LHCN-M2 (cell line): Measurements from ENCODE around the gene FLII. TPM values are rescaled to one million over a fixed set of nuclear protein-coding genes. Genes with fewer than 3 reads are reported as not detected.
"Not testable (repeated sequence)": the region's sequence is repeated elsewhere in the genome, so short reads cannot be mapped to it uniquely, and the experiment has no call there.

Source experiments
- DNase-seq: peaks from one replicate; pipeline ENCODE4 v3.0.0-alpha.2; 2012; ENCODE audit warnings: low read depth
- polyA plus RNA-seq: library from polyadenylated mRNA; unstranded; fragments of >200 nt; gene quantifications from one replicate; pipeline ENCODE4 v1.2.1, GENCODE V29; 2012; ENCODE audit warnings: missing spikeins
- total RNA-seq: library from RNA; depleted of rRNA; stranded (reverse); fragments of >200 nt; gene quantifications from 2 replicates; pipeline ENCODE4 v1.2.3, GENCODE V29; 2014; rRNA removed

Gene FLII
- 284 and 286 TPM in 2 replicates for total RNA-seq
- 342 TPM for polyA plus RNA-seq

DNA sequence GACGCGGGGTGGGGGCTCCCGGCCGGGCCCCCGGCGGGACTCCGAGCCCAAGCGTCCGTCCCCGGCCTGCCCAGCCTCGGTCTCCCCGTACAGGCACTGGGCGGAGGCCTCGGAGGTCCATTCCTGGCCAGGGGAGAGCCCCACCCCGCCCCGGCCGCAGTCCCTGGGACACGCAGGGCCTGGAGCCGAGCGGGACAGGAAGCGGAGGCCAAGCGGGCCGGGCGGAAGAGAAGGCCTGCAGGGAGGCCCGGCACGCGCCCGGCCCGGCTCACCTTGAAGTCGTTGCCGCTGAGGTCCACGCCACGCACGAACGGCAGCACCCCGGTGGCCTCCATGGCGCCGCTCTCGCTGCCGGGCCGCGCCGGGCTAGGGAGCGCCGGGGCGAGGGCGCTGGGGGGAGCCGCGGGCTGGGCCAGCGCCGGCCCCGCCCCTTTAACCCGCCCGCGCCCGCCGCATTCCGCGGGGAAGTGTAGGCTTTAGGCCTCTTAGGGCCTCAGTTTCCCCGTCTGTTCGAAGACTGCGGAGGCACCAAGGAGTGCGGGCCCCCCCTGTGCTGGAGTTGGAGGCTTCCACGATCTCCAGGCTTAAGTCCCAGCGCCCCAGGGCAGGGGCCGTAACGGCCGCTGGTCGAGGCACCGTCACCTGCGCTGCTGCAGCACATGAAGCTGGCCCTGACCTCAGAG is at the start of gene FLII:
Gene FLII (minus strand): TSS at position 383 of the 683 bp plus-strand sequence. CDS start 48 bp downstream, at position 335.
- DNase-seq: no peak

- not testable (repeated sequence) for DNase-seq
These were observed 44.7 kb upstream of the FLII start for GRCh38 chr17:18303206-18303605.

DNA sequence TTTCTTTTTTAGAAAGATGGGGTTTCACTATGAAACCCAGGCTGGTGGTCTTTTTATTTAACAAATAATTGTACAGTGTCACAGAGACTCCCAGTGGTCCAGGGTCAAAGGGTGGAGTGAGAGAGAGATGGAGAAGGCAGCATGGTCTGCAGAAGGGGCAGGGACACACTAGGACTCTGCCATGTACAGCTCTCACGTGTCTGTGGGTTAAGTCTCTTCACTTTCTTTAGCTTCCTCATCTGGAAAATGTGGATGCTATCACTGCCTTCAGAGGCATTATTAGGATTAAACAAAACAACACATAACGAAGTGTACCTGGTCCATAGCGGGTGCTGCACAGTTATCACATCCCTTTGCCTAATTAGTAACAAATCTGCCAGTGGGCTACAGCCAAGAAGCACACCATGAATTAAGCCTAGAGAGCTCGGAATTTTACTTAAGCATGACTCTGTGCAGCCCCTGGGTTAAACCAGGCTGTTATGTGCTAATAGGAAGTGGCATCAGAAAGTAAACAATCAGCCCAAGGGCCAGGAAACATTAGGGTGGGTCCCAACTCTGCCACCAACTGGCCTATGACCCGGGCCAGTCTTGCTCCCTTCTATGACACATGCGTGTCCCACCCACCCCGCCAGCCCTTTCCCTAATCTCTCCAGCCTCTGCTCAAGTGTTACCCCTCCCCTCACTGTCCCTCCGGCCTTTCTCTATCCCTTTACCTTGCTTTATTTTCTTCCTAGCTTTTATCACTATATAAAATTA is 42.4 kb upstream of the FLII start:
- no peak for DNase-seq

DNA sequence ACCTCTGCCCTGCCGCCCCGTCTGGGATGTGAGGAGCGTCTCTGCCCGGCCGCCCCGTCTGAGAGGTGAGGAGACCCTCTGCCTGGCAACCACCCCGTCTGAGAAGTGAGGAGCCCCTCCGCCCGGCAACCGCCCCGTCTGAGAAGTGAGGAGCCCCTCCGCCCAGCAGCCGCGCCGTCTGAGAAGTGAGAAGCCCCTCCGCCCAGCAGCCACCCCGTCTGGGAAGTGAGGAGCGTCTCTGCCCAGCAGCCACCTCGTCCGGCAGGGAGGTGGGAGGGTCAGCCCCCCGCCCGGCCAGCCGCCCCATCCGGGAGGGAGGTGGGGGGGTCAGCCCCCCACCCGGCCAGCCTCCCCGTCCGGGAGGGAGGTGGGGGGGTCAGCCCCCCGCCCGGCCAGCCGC is 39.5 kb upstream of the FLII start:
- DNase-seq: not testable (repeated sequence)

DNA sequence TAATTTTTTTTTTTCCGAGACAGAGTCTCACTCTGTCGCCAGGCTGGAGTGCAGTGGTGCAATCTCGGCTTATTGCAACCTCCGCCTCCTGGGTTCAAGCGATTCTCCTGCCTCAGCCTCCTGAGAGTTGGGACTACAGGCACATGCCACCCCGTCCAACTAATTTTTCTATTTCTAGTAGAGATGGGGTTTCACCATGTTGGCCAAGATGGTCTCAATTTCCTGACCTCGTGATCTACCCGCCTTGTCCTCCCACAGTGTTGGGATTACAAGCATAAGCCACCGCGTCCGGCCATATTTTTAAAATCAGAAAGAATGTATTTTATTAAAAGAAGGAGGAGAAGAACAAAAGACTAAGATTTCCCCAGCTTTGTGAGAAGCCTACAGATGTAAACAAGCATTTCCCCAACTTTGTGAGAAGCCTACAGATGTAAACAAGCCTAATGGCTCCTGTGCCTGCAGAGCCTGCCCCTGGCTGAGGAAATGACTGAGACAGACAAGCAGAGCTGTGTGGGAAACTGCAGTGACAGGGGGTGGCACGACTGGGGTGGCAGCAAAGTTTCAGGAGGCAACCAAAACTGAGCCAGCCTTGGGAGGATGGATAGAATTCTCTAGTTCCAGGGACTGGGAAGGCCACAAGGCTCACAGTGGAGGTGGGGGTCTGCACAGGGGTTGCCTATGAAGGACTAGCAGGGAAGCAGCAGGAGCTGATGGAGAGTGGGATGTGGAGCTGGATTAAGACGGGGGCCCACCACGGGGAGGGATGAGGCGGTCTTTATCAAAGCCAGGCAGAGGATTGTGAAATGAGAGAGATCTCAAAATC is 33.4 kb upstream of the FLII start:
- no peak for DNase-seq

- DNase-seq: no peak
These were observed 26.8 kb upstream of the FLII start for GRCh38 chr17:18285296-18285695.

GRCh38 chr17:18281788-18282187 is 23.2 kb upstream of the FLII start:
- DNase-seq: no peak

- no peak for DNase-seq
These were observed 22.3 kb upstream of the FLII start for GRCh38 chr17:18280766-18281371.

GRCh38 chr17:18280249-18280648 is 21.7 kb upstream of the FLII start:
- no peak for DNase-seq

DNA sequence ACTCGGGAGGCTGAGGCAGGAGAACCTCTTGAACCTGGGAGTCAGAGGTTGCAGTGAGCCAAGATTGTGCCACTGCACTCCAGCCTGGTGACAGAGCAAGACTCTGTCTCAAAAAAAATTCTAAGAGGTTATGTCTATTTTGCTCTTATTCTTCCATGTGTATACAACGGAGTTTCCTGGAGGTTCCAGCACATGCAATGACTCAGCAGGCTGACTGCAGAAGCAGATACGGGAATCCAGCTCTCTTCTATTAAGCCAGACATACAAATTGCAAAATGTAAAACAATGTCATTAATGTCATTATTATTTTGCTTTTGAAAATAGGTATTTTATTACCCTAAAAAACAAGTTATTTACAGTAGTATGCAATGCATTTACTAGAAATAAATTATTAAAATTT is 20.3 kb upstream of the FLII start:
- no peak for DNase-seq

- DNase-seq: peak; percentile 53
These were observed 18.5 kb upstream of the FLII start for GRCh38 chr17:18277076-18277475.

DNA sequence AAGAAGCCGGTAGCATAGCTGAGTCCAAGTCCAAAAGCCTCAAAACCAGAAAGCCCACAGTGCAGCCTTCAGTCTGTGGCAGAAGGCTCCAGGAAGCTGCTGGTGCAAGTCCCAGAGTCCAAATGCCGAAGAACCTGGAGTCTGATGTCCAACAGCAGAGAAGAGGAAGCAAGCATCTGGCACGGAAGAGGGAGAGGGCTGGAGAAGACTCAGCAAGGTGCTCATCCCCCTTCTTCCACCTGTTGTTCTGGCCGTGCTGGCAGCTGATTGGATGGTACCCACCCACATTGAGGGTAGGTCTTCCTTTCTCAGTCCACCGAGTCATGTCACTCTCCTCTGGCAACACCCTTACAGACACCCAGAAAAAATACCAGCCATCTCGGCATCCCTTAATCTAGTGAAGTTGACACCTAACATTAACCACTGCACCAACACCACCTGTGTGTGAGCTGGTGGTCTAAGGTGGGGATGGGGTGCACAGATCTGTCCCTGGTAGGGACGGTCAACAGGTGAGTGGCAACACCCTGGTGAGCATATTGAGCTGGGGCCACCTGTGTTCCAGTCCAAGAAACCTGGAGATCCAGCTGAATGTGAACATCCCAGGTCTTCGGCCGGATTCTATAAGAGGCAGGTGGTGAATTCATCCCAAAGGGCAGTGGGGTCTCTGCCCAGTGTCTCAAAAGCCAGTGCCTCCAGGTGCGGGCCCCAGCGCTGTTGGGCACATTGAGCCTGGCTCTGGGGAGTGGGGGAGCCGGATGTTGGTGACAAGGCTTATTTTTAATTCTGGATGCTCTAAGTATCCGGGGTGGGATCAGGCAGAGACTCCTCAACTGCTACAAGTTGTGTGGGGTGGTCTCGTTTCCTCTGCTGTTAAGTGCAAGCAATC is 11.8 kb upstream of the FLII start:
- no peak for DNase-seq

DNA sequence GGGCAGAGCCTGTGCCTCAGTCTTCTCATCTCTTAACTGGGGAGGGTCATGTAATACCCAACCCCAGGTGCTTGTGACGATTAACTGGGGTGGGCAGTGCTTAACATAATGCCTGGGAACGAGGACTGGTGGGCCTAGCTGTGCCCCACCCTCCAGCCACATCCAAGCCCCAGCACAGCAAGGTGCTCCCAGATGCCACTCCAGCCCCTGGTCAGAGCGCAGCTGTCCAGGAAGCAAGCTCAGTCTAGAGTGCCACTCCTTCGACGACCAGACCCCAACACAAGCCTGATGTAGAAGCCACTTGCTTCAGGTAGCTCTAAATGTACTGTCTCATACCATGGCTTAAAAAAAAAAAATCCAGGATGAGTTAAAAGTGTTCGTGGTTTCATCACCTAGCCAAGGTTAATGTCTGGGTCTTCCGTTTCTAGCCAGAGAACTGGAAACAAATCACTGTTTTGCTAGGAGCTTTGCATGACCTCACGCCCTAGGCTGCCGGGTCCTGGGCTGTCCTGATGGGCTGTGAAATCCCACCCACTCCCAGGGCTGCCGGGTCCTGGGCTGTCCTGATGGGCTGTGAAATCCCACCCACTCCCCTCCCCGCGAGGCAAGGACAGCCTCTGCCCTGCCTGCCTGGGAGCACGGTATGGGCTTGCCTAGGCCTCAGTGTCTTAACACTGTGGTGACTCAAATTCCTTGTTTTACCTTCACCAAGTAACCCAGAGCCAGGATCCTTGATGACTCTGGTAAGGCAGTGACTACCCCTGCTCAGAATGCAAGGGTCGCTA is 9.6 kb upstream of the FLII start:
- no peak for DNase-seq

GRCh38 chr17:18267366-18267765 is 8.8 kb upstream of the FLII start:
- no peak for DNase-seq

DNA sequence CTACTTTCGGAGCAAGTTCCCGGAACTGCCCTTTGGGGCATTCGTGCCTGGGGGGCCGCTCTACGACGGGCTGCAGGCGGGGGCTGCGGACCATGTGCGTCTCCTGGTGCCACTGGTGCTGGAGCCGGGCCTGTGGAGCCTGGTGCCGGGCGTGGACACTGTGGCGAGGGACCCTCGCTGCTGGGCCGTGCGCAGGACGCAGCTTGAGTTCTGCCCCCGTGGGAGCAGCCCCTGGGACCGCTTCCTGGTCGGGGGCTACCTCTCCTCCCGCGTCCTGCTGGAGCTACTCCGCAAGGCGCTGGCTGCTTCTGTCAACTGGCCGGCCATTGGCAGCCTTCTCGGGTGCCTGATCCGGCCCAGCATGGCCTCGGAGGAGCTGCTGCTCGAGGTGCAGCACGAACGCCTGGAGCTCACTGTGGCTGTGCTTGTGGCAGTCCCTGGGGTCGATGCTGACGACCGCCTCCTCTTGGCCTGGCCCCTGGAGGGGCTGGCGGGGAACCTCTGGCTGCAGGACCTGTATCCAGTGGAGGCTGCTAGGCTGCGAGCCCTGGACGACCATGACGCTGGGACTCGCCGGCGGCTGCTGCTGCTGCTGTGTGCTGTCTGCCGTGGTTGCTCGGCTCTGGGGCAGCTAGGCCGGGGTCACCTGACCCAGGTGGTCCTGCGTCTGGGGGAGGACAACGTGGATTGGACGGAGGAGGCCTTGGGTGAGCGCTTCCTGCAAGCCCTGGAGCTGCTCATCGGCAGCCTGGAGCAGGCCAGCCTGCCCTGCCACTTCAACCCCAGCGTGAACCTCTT is 5.5 kb upstream of the FLII start:
- no peak for DNase-seq

GRCh38 chr17:18262641-18263040 is 4.1 kb upstream of the FLII start:
- no peak for DNase-seq

DNA sequence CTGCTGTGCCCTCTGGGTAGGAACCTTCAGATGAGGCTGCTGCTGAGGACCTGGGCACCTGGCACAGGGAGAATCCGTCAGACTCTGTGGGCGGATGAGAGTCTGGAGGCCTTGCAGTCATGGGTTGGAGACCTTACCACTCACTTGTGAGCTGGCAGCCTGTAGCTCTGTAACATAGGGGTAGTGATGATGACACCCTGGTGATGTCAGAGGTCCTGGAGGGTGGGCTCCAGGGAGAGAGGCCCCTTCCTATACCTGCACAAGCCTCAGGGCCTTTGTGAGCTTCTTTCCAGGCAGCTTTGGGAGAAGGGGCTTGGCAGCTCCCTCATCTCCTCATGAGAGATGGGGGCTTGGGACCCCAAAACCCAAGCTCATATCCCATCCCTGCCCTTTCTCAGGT is 3.6 kb upstream of the FLII start:
- DNase-seq: no peak

- no peak for DNase-seq
These were observed 3.1 kb upstream of the FLII start for GRCh38 chr17:18261659-18262058.

DNA sequence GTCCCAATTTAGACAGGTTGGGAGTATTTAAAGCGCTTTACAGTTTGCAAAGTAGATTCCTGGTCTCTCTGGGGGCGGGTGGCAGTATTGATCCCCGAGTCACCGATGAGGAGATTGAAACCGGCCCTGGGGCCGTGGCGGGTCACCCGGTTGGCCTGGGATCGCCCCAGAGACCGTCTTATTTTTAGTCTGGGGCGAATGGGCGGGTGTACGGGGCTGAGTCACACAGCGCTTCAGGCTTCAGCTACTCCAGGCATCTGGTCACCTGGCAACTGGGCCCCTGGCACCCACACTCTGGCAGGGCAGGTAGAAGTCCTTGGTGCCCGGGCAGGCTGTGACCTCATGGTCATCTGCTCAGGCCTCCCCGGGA is 2.6 kb upstream of the FLII start:
- peak; percentile 51 for DNase-seq
